Occipital lobe (tissue), 2 donors: ENCODE results near the gene PPM1B. TPM values are rescaled to one million over a fixed set of nuclear protein-coding genes. Genes with fewer than 3 reads are reported as not detected.
"Not testable (repeated sequence)": the region's sequence is repeated elsewhere in the genome, so short reads cannot be mapped to it uniquely, and the experiment has no call there.

Experiments used
- DNase-seq: peaks from one replicate; lab custom pipeline; 2025; lab: John Stamatoyannopoulos, UW
- total RNA-seq: library from RNA; depleted of rRNA; stranded (reverse); fragments of >200 nt; gene quantifications from one replicate; pipeline ENCODE4 v1.2.3, GENCODE V29; 2014

Gene PPM1B
- total RNA-seq, 1 donor from 2014 or later = 64.7 TPM

- DNase-seq = no peak
These were observed 32.1 kb downstream of the PPM1B start for GRCh38 chr2:44200759-44201158.

GRCh38 chr2:44201648-44202165 lies 33.0 kb downstream of the PPM1B start:
- no peak for DNase-seq

GRCh38 chr2:44203542-44203941 lies 34.9 kb downstream of the PPM1B start:
- no peak for DNase-seq

GRCh38 chr2:44205169-44205568 lies 36.5 kb downstream of the PPM1B start:
- DNase-seq = no peak

- no peak for DNase-seq
These were observed 38.4 kb downstream of the PPM1B start for GRCh38 chr2:44207102-44207501.

GRCh38 chr2:44207648-44208047 lies 39.0 kb downstream of the PPM1B start:
- DNase-seq = not testable (repeated sequence)

- no peak for DNase-seq
These were observed 41.7 kb downstream of the PPM1B start for GRCh38 chr2:44210362-44210761.

GRCh38 chr2:44211183-44211582 lies 42.5 kb downstream of the PPM1B start:
- no peak for DNase-seq

- DNase-seq = no peak
These were observed 43.6 kb downstream of the PPM1B start for GRCh38 chr2:44212302-44212701.

- DNase-seq = no peak
These were observed 47.2 kb downstream of the PPM1B start for GRCh38 chr2:44215827-44216226.

- DNase-seq = no peak
These were observed 50.1 kb downstream of the PPM1B start for GRCh38 chr2:44218771-44219170.

GRCh38 chr2:44226753-44227152 lies 58.1 kb downstream of the PPM1B start:
- DNase-seq = no peak

- DNase-seq = no peak
These were observed 61.7 kb downstream of the PPM1B start for GRCh38 chr2:44230378-44230777.

GRCh38 chr2:44233450-44234128 lies 64.9 kb downstream of the PPM1B start:
- DNase-seq = no peak

GRCh38 chr2:44237221-44237620 lies 68.5 kb downstream of the PPM1B start:
- DNase-seq = no peak

GRCh38 chr2:44242904-44243303 lies 74.2 kb downstream of the PPM1B start:
- DNase-seq = no peak

- peak; percentile 30 for DNase-seq
These were observed 75.6 kb downstream of the PPM1B start for GRCh38 chr2:44244135-44244871.

GRCh38 chr2:44245083-44245861 lies 76.6 kb downstream of the PPM1B start:
- DNase-seq = no peak

GRCh38 chr2:44246436-44246835 lies 77.8 kb downstream of the PPM1B start:
- no peak for DNase-seq

GRCh38 chr2:44246840-44247369 lies 78.2 kb downstream of the PPM1B start:
- DNase-seq = no peak

- no peak for DNase-seq
These were observed 79.2 kb downstream of the PPM1B start for GRCh38 chr2:44247924-44248323.

GRCh38 chr2:44249269-44249668 lies 80.6 kb downstream of the PPM1B start:
- not testable (repeated sequence) for DNase-seq
